ENCODE results near the gene DHFR. TPM values are rescaled to one million over a fixed set of nuclear protein-coding genes. Genes with fewer than 3 reads are reported as not detected.

The DHFR gene
- total and polyA plus RNA-seq, 7 donors = 4.4 to 26.3 (median 11.0) TPM

- no peak for ATAC-seq
- H3K4me1 ChIP-seq = no peaks in the 10 kb centered on the region
- H3K9me3 ChIP-seq = no peaks in the 10 kb centered on the region
- no peak for DNase-seq
- H3K36me3 ChIP-seq (ENCODE audit: insufficient read depth in 1 of 2, low read depth in 1 of 2) = peaks cover 0 to 4% of the 10 kb centered on the region in 2 donors
- H3K27me3 ChIP-seq (ENCODE audit: insufficient read depth in 3 of 3, low read length in 2 of 3) = no peaks in the 10 kb centered on the region
- H3K4me3 ChIP-seq = no peak overlapping the region
- 87 to 92% (median 90%) methylated on average over 4 of the region's 4 CpGs for WGBS, 3 donors
- TF ChIP-seq, protein P1, sequence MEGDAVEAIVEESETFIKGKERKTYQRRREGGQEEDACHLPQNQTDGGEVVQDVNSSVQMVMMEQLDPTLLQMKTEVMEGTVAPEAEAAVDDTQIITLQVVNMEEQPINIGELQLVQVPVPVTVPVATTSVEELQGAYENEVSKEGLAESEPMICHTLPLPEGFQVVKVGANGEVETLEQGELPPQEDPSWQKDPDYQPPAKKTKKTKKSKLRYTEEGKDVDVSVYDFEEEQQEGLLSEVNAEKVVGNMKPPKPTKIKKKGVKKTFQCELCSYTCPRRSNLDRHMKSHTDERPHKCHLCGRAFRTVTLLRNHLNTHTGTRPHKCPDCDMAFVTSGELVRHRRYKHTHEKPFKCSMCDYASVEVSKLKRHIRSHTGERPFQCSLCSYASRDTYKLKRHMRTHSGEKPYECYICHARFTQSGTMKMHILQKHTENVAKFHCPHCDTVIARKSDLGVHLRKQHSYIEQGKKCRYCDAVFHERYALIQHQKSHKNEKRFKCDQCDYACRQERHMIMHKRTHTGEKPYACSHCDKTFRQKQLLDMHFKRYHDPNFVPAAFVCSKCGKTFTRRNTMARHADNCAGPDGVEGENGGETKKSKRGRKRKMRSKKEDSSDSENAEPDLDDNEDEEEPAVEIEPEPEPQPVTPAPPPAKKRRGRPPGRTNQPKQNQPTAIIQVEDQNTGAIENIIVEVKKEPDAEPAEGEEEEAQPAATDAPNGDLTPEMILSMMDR (IDR thresholded peaks at IDR 0.05) = no peak
- no peak overlapping the region for H3K27ac ChIP-seq
- intact Hi-C loops (cut with DNase I) = no loop called here
These were observed 34.8 kb upstream of the DHFR start for GRCh38 chr5:80689627-80690026.

DNA sequence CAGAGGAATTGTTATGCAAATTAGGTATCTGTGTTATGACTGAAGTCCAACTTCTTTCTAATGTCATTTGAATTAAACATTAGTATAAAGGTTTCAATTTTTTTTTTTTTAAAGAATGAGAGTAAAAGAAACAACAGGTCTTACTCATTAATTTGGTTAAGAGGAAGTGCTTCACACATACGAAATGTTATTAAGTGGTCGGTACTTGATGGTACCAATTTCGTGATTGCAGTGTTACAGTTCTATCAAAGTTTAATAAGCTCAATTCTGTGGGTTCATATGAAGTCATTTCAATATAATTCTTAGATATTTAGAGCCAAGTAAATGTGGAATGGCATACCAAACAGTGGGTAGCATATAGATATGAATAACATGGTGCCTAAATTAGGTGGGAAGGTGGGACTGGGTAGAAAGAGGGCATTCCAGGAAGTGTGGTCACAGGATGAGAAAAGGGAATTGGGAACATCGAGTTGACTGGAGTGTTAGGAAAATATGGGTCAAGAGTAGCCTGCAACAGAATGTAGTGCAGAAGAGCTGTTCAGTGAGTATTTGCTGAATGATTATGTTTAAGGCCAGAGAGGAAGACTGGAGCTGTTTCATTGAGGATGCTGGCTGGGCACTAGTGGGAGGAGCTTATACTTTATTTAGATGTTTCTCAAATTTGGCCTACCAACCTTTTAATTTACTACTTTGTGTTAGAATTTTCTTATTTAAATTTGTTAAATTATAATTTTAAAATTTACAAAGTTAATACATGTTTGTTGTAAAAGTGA, 34.1 kb upstream of the DHFR start:
- ATAC-seq (no peak), DNase-seq (no peak)
- Histone ChIP-seq H3K36me3 (ENCODE audit: insufficient read depth in 1 of 2, low read depth in 1 of 2) (peaks cover 0 to 2% of the 10 kb centered on the region in 2 donors), H3K4me3 (no peak overlapping the region), H3K27me3 (ENCODE audit: insufficient read depth in 3 of 3, low read length in 2 of 3) (no peaks in the 10 kb centered on the region), H3K9me3 (no peaks in the 10 kb centered on the region), H3K4me1 (no peaks in the 10 kb centered on the region), H3K27ac (no peak overlapping the region)
- TF ChIP-seq, protein P1 (IDR thresholded peaks at IDR 0.05) = no peak
- intact Hi-C loops (cut with DNase I) = no loop called here
- 84 to 92% (median 84%) methylated on average over 4 of the region's 4 CpGs for WGBS, 3 donors

DNA sequence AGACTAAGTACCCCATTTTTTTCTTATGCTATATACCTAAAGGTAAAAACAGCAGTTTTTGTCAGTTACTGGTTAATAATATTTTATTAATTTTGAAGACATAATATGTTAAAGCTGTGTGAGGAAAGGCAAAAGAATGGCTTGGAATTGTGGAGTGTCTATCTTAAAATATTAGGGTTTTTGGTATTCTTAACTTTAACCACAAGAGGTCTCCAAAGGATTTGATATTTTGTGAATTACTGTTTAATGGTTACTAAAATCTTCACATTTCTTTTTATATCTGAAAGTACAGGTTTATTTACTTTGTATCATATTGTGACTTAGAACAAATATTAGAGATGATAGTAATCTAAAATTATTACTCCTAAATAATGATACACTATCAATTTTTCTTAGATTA, 32.0 kb upstream of the DHFR start:
- ATAC-seq (no peak), DNase-seq (no peak)
- intact Hi-C loops (cut with DNase I) = no loop called here
- TF ChIP-seq, protein P1 (IDR thresholded peaks at IDR 0.05) = no peak
- no peaks in the 10 kb centered on the region for H3K9me3 ChIP-seq
- H3K36me3 ChIP-seq (ENCODE audit: insufficient read depth in 1 of 2, low read depth in 1 of 2) = peaks cover 0 to 8% of the 10 kb centered on the region in 2 donors
- no peak overlapping the region for H3K27ac ChIP-seq
- H3K27me3 ChIP-seq (ENCODE audit: insufficient read depth in 3 of 3, low read length in 2 of 3) = no peaks in the 10 kb centered on the region
- H3K4me3 ChIP-seq = no peak overlapping the region
- no peaks in the 10 kb centered on the region for H3K4me1 ChIP-seq

GRCh38 chr5:80676706-80677105, 21.9 kb upstream of the DHFR start:
- WGBS, 3 donors = 83 to 88% (median 88%) methylated on average over 6 of the region's 6 CpGs
- H3K36me3 ChIP-seq (ENCODE audit: insufficient read depth in 1 of 2, low read depth in 1 of 2) = peaks cover 3 to 88% of the 10 kb centered on the region in 2 donors

More at GRCh38 chr5:80676706-80677105, 21.9 kb upstream of the DHFR start:
- DNase-seq = no peak
- intact Hi-C loops (cut with DNase I) = no loop called here
- H3K27ac ChIP-seq = no peak overlapping the region
- no peak overlapping the region for H3K4me3 ChIP-seq
- TF ChIP-seq, protein P1 (IDR thresholded peaks at IDR 0.05) = no peak
- H3K4me1 ChIP-seq = no peaks in the 10 kb centered on the region
- H3K9me3 ChIP-seq = no peaks in the 10 kb centered on the region
- no peaks in the 10 kb centered on the region for H3K27me3 ChIP-seq (ENCODE audit: insufficient read depth in 3 of 3, low read length in 2 of 3)
- ATAC-seq = no peak
